Panc1 (cell line): Measurements from ENCODE around the gene GPR152. TPM values are rescaled to one million over a fixed set of nuclear protein-coding genes. Genes with fewer than 3 reads are reported as not detected.
"Not testable (repeated sequence)": the region's sequence is repeated elsewhere in the genome, so short reads cannot be mapped to it uniquely, and the experiment has no call there.

ENCODE experiments used
- ATAC-seq: fragments of 200-7000 bp; cut with Tn5 transposase; 2 replicates; pipeline ENCODE4 v1.9.1; 2020; ENCODE audit warnings: mild to moderate bottlenecking, moderate library complexity
- BruUV-seq: library from RNA; stranded (reverse); fragments of 400-500 nt; replicated peaks from 2 replicates; lab custom pipeline; 2021; lab: Mats Ljungman, UMichigan
- CTCF ChIA-PET: fragments of 300-600 bp; sonication (Branson Sonifier 250); formaldehyde crosslinking; loops from one replicate; lab custom pipeline; 2022; ENCODE audit warnings: antibody characterized with exemption; lab: Charles Lee
- POLR2A ChIA-PET: fragments of 300-600 bp; sonication (Branson Sonifier 250); formaldehyde crosslinking; loops from one replicate; lab custom pipeline; 2022; ENCODE audit warnings: antibody characterized with exemption; lab: Charles Lee
- DNase-seq: peaks from one replicate; pipeline ENCODE4 v3.0.0-alpha.2; 2010; ENCODE audit warnings: low read depth, low spot score
- H3K27ac ChIP-seq: 2 replicates; pipeline ENCODE4 v1.5.1; 2011; ENCODE audit warnings: mild to moderate bottlenecking, low read length, inconsistent platforms
- H3K27me3 ChIP-seq: fragments of 200-500 bp; sonication (Bioruptor generic); 2 replicates; pipeline ENCODE4 v1.6.0; 2014; ENCODE audit warnings: low read length, inconsistent platforms; ENCODE audit not compliant: control insufficient read depth, insufficient read depth
- H3K36me3 ChIP-seq: fragments of 200-500 bp; sonication (Bioruptor generic); 2 replicates; pipeline ENCODE4 v1.5.1; 2014; ENCODE audit warnings: inconsistent platforms, mild to moderate bottlenecking, low read length, moderate library complexity; ENCODE audit not compliant: control insufficient read depth, insufficient read depth
- H3K4me1 ChIP-seq: 2 replicates; pipeline ENCODE4 v1.5.1; 2011; ENCODE audit warnings: inconsistent platforms, mild to moderate bottlenecking, low read length, moderate library complexity; ENCODE audit not compliant: control insufficient read depth, insufficient read depth
- H3K4me3 ChIP-seq, 2 experiments: 2 replicates each; pipeline ENCODE4 v1.5.1; 2011 to 2012; ENCODE audit warnings: low read depth in 2 of 2, low read length in 2 of 2, mild to moderate bottlenecking in 2 of 2, inconsistent platforms in 1 of 2, moderate library complexity in 1 of 2
- H3K9me3 ChIP-seq: fragments of 200-500 bp; sonication (Bioruptor generic); 2 replicates; pipeline ENCODE4 v1.5.1; 2014; ENCODE audit warnings: low read depth, mild to moderate bottlenecking, inconsistent platforms, low read length, moderate library complexity; ENCODE audit not compliant: control insufficient read depth, insufficient read depth
- POLR2AphosphoS5 ChIP-seq: IDR thresholded peaks from 2 replicates; pipeline ENCODE4 v1.6.1; 2012; ENCODE audit warnings: mild to moderate bottlenecking, low read depth, low read length, moderate library complexity
- SIN3A ChIP-seq: IDR thresholded peaks from 2 replicates; pipeline ENCODE4 v1.6.1; 2012; ENCODE audit warnings: low read depth, mild to moderate bottlenecking, low read length, moderate library complexity, borderline replicate concordance; ENCODE audit not compliant: insufficient read depth
- TCF7L2 ChIP-seq: IDR thresholded peaks from 2 replicates; pipeline ENCODE4 v1.6.1; 2011; ENCODE audit warnings: mild to moderate bottlenecking, low read depth, low read length, inconsistent platforms
- in situ Hi-C: cut with HindIII; loops from 2 replicates; pipeline ENCODE4 v1.10.0; 2016; ENCODE audit warnings: low sequenced_read_pairs, low pct_unique_long_range_greater_than_20kb
- intact Hi-C: fragments of 100-400 bp; cut with micrococcal nuclease; formaldehyde crosslinking; loops from one replicate; pipeline ENCODE4 v1.10.0; 2022; ENCODE audit not compliant: unreplicated experiment
- total RNA-seq: library from RNA; stranded (reverse); gene quantifications from one replicate; pipeline ENCODE4 v1.2.1, GENCODE V29; 2021; ENCODE audit not compliant: unreplicated experiment
- TF ChIP-seq, protein P1 (sequence below): fragments of 450-650 bp; IDR thresholded peaks from 2 replicates; pipeline ENCODE4 v1.5.1; 2017; ENCODE audit warnings: mild to moderate bottlenecking
- TF ChIP-seq, protein P2 (sequence below), 2 experiments: IDR thresholded peaks; 2 replicates each; pipeline ENCODE4 v1.6.1; 2011 to 2012; ENCODE audit warnings: low read depth in 2 of 2, control low read depth in 1 of 2, low read length in 1 of 2, mild to moderate bottlenecking in 1 of 2, moderate library complexity in 1 of 2; ENCODE audit not compliant: insufficient read depth in 1 of 2

The GPR152 gene
- total RNA-seq, 1 experiment from 2014 or later: not detected

DNA sequence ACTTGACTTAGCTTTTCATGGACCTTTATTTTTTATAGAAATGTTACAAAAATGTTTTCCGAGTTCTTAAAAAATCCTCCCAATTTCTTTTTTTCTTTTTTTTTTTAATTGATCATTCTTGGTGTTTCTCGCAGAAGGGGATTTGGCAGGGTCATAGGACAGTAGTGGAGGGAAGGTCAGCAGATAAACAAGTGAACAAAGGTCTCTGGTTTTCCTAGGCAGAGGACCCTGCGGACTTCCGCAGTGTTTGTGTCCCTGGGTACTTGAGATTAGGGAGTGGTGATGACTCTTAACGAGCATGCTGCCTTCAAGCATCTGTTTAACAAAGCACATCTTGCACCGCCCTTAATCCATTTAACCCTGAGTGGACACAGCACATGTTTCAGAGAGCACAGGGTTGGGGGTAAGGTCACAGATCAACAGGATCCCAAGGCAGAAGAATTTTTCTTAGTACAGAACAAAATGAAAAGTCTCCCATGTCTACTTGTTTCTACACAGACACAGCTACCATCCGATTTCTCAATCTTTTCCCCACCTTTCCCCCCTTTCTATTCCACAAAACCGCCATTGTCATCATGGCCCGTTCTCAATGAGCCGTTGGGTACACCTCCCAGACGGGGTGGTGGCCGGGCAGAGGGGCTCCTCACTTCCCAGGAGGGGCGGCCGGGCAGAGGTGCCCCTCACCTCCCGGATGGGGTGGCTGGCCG, 25.0 kb upstream of the GPR152 start:
- H3K9me3 ChIP-seq, H3K27me3 ChIP-seq, in situ Hi-C loops, ATAC-seq, CTCF ChIA-PET, DNase-seq, H3K36me3 ChIP-seq, POLR2A ChIA-PET, H3K27ac ChIP-seq, H3K4me1 ChIP-seq, intact Hi-C loops, BruUV-seq, H3K4me3 ChIP-seq: not testable (repeated sequence)

DNA sequence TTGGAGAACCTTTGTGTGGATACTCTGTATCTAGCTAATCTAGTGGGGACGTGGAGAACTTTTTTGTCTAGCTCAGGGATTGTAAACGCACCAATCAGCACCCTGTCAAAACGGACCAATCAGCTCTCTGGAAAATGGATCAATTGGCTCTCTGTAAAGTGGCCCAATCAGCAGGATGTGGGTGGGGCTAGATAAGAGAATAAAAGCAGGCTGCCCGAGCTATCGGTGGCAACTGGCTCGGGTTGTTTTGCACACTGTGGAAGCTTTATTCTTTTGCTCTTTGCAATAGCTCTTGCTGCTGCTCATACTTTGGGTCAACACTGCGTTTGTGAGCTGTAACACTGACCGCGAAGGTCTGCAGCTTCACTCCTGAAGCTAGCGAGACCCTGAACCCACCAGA, 24.2 kb upstream of the GPR152 start:
- H3K4me3 ChIP-seq, H3K27ac ChIP-seq, ATAC-seq, in situ Hi-C loops, CTCF ChIA-PET, H3K9me3 ChIP-seq, H3K4me1 ChIP-seq, POLR2A ChIA-PET, DNase-seq, H3K36me3 ChIP-seq, BruUV-seq, intact Hi-C loops, H3K27me3 ChIP-seq: not testable (repeated sequence)

DNA sequence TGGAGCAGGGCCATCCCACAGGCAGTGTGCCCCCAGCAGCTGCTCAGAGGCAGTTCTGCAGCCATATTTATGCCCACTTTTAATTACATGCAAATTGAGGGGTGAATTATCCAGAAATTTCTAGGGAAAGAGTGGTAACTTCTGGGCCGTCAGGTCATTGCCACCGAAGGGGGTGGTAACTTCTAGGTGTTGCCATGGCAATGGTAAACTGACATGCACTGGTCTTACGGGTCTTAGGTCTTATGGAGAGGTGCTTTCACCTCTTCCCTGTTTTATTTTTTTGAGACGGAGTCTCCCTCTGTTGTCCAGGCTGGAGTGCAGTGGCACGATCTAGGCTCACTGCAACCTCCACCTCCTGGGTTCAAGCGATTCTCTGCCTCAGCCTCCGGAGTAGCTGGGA, 20.4 kb upstream of the GPR152 start:
- Histone ChIP-seq H3K9me3 (no peaks in the 10 kb centered on the region), H3K27ac (no peak overlapping the region), H3K36me3 (no peaks in the 10 kb centered on the region; the same call in 1 of the 2 replicates), H3K4me3 (no peak overlapping the region), H3K4me1 (peaks cover 10% of the 10 kb centered on the region), H3K27me3 (no peaks in the 10 kb centered on the region)
- ATAC-seq: no peak
- CTCF ChIA-PET: no interaction called here
- no TSS peak for BruUV-seq
- in situ Hi-C loops (no loop called here), intact Hi-C loops (no loop called here)
- TF ChIP-seq SIN3A: no peak
- no peak for TF ChIP-seq POLR2AphosphoS5
- TF ChIP-seq, protein P1, sequence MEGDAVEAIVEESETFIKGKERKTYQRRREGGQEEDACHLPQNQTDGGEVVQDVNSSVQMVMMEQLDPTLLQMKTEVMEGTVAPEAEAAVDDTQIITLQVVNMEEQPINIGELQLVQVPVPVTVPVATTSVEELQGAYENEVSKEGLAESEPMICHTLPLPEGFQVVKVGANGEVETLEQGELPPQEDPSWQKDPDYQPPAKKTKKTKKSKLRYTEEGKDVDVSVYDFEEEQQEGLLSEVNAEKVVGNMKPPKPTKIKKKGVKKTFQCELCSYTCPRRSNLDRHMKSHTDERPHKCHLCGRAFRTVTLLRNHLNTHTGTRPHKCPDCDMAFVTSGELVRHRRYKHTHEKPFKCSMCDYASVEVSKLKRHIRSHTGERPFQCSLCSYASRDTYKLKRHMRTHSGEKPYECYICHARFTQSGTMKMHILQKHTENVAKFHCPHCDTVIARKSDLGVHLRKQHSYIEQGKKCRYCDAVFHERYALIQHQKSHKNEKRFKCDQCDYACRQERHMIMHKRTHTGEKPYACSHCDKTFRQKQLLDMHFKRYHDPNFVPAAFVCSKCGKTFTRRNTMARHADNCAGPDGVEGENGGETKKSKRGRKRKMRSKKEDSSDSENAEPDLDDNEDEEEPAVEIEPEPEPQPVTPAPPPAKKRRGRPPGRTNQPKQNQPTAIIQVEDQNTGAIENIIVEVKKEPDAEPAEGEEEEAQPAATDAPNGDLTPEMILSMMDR: no peak
- TF ChIP-seq, protein P2, sequence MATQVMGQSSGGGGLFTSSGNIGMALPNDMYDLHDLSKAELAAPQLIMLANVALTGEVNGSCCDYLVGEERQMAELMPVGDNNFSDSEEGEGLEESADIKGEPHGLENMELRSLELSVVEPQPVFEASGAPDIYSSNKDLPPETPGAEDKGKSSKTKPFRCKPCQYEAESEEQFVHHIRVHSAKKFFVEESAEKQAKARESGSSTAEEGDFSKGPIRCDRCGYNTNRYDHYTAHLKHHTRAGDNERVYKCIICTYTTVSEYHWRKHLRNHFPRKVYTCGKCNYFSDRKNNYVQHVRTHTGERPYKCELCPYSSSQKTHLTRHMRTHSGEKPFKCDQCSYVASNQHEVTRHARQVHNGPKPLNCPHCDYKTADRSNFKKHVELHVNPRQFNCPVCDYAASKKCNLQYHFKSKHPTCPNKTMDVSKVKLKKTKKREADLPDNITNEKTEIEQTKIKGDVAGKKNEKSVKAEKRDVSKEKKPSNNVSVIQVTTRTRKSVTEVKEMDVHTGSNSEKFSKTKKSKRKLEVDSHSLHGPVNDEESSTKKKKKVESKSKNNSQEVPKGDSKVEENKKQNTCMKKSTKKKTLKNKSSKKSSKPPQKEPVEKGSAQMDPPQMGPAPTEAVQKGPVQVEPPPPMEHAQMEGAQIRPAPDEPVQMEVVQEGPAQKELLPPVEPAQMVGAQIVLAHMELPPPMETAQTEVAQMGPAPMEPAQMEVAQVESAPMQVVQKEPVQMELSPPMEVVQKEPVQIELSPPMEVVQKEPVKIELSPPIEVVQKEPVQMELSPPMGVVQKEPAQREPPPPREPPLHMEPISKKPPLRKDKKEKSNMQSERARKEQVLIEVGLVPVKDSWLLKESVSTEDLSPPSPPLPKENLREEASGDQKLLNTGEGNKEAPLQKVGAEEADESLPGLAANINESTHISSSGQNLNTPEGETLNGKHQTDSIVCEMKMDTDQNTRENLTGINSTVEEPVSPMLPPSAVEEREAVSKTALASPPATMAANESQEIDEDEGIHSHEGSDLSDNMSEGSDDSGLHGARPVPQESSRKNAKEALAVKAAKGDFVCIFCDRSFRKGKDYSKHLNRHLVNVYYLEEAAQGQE (IDR thresholded peaks at IDR 0.05; ENCODE audit: insufficient read depth in 1 of 2, low read depth in 2 of 2, low read length in 1 of 2): no peak
- TF ChIP-seq TCF7L2: no peak
- POLR2A ChIA-PET: no interaction called here
- no peak for DNase-seq
